Smooth muscle cell (in vitro differentiated cells): Measurements from ENCODE around the gene LNPEP. TPM values are rescaled to one million over a fixed set of nuclear protein-coding genes. Genes with fewer than 3 reads are reported as not detected.

Experiments used
- DNase-seq: peaks from one replicate; lab custom pipeline; 2025; ENCODE audit not compliant: unreplicated experiment; lab: John Stamatoyannopoulos, UW
- H2AFZ ChIP-seq: fragments of 200-600 bp; sonication (generic); 2 replicates; pipeline ENCODE4 v1.6.0; 2016; ENCODE audit warnings: antibody characterized with exemption, low read depth, mild to moderate bottlenecking
- H3F3A ChIP-seq: fragments of 200-600 bp; sonication (generic); 2 replicates; pipeline ENCODE4 v1.6.0; 2017; ENCODE audit warnings: antibody characterized with exemption, low read depth
- H3K27ac ChIP-seq: fragments of 200-600 bp; sonication (generic); 2 replicates; pipeline ENCODE4 v1.5.1; 2016; ENCODE audit warnings: low read depth, mild to moderate bottlenecking
- H3K27me3 ChIP-seq: fragments of 200-600 bp; sonication (generic); 2 replicates; pipeline ENCODE4 v1.6.1; 2016; ENCODE audit warnings: low read depth, mild to moderate bottlenecking
- H3K36me3 ChIP-seq: fragments of 200-600 bp; sonication (generic); 2 replicates; pipeline ENCODE4 v1.5.1; 2016; ENCODE audit warnings: low read depth
- H3K4me1 ChIP-seq: fragments of 200-600 bp; sonication (generic); 2 replicates; pipeline ENCODE4 v1.5.1; 2016; ENCODE audit warnings: low read depth
- H3K4me2 ChIP-seq: fragments of 200-600 bp; sonication (generic); 2 replicates; pipeline ENCODE4 v1.6.0; 2016; ENCODE audit warnings: mild to moderate bottlenecking
- H3K4me3 ChIP-seq: fragments of 200-600 bp; sonication (generic); 2 replicates; pipeline ENCODE4 v1.5.1; 2016; ENCODE audit warnings: mild to moderate bottlenecking
- H3K79me2 ChIP-seq: fragments of 200-600 bp; sonication (generic); 2 replicates; pipeline ENCODE4 v1.6.0; 2016; ENCODE audit warnings: low read depth, mild to moderate bottlenecking
- H3K9ac ChIP-seq: fragments of 200-600 bp; sonication (generic); 2 replicates; pipeline ENCODE4 v1.6.0; 2016; ENCODE audit warnings: low read depth
- H3K9me3 ChIP-seq: fragments of 200-600 bp; sonication (generic); replicated peaks from 2 replicates; pipeline ENCODE4 v1.5.1; 2016; ENCODE audit warnings: low read depth
- H4K20me1 ChIP-seq: fragments of 200-600 bp; sonication (generic); 2 replicates; pipeline ENCODE4 v1.6.0; 2016; ENCODE audit warnings: low read depth
- WGBS: methylation state at CpG from one replicate; pipeline ENCODE4 v1.1.7; 2016; ENCODE audit warnings: low lambda C conversion rate; 5-methylcytosine and 5-hydroxymethylcytosine counted together
- polyA plus RNA-seq: library from polyadenylated mRNA; unstranded; fragments of >200 nt; fragmentation: Nextera tagmentation; extraction: Ambion mirVana; gene quantifications from 2 replicates; pipeline ENCODE4 v1.2.1, GENCODE V29; 2016
- total RNA-seq: library from RNA; depleted of rRNA; stranded (reverse); fragments of >200 nt; gene quantifications from 2 replicates; pipeline ENCODE4 v1.2.3, GENCODE V29; 2014
- TF ChIP-seq, protein P1 (sequence below): fragments of 200-600 bp; sonication (generic); IDR thresholded peaks from 2 replicates; pipeline ENCODE4 v1.5.1; 2017; ENCODE audit warnings: borderline replicate concordance, mild to moderate bottlenecking, antibody characterized with exemption; ENCODE audit not compliant: insufficient read depth, poor library complexity, severe bottlenecking

LNPEP gene
- total and polyA plus RNA-seq, 2 experiments from 2014 or later: 2.3 to 24.3 TPM

DNA sequence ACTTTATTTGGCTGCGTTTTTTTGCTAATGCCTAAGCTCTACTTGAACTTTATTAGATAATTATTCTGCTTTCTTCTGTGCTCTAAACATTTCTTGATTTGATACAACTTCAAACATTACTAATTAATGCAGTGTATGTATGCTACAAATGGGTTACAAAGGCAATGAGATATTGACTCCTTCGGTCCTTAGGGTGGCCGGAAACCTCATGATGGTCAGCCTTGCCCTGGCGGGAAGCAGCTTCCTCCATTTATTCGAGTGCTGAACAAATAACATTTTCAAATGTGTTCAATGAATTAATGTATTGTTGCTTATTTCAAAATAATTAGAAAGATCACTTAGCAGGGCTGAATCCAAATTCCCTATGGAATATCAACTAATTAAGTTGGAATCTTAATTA, 3.9 kb upstream of the LNPEP start:
- Histone ChIP-seq H3K9me3 (no peaks in the 10 kb centered on the region), H4K20me1 (peaks cover 2% of the 10 kb centered on the region), H3K79me2 (peaks cover 3% of the 10 kb centered on the region), H3K4me1 (peaks cover 10% of the 10 kb centered on the region), H3F3A (peaks cover 7% of the 10 kb centered on the region), H3K36me3 (no peaks in the 10 kb centered on the region), H3K27ac (no peak overlapping the region), H3K27me3 (no peaks in the 10 kb centered on the region), H3K4me3 (no peak overlapping the region), H2AFZ (no peak overlapping the region), H3K4me2 (no peak overlapping the region), H3K9ac (no peak overlapping the region)
- no peak for DNase-seq
- WGBS: 93% methylated on average over 5 of the region's 5 CpGs
- TF ChIP-seq, protein P1, sequence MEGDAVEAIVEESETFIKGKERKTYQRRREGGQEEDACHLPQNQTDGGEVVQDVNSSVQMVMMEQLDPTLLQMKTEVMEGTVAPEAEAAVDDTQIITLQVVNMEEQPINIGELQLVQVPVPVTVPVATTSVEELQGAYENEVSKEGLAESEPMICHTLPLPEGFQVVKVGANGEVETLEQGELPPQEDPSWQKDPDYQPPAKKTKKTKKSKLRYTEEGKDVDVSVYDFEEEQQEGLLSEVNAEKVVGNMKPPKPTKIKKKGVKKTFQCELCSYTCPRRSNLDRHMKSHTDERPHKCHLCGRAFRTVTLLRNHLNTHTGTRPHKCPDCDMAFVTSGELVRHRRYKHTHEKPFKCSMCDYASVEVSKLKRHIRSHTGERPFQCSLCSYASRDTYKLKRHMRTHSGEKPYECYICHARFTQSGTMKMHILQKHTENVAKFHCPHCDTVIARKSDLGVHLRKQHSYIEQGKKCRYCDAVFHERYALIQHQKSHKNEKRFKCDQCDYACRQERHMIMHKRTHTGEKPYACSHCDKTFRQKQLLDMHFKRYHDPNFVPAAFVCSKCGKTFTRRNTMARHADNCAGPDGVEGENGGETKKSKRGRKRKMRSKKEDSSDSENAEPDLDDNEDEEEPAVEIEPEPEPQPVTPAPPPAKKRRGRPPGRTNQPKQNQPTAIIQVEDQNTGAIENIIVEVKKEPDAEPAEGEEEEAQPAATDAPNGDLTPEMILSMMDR: no peak

DNA sequence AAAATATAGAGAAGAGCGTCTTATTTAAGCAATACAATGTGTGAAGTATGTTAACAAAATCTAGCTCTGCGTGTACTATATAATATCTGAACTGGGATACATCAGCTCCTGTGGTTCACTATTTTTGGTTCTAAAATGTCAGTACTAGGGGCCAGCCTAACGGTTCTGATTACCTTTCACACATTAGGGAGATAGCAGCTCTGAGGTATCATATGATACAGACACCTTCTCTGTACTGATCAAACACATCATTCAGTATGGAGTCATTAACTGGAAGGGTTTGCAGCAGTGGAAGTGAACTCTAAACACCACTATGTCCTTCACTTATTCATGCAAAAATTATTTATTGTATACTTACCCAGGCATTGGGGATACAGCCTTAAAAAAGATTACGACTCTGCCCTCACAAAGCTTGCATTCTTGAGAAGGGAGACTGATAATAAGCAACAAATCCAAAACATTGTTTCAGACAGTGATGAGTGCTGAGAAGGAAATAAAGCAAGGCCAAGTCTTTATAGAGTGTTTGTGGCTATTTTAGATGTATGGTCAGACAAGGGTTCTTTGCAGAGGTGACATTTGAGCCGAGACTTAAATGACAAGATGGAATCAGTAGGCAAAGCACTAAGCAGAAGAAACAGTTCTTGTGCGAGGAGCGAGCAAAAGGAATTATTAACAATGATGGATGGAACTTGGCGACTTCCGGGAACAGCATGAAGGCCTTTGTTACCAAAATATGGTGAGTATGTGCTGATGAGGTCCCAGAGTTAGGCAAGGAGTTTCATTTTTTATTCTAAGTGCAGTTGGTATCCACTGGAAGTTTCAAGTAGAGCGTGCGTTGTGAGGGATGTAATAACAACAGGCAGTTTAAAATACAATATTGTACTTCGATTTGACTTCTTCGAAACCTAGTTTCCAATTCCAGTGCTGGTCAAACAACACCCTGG, 1.8 kb upstream of the LNPEP start:
- Histone ChIP-seq H3K79me2 (peaks cover 23% of the 10 kb centered on the region), H3F3A (peaks cover 7% of the 10 kb centered on the region), H3K27ac (peak overlapping the region; percentile 64), H3K4me1 (peaks cover 20% of the 10 kb centered on the region), H2AFZ (peak overlapping the region; percentile 77), H3K36me3 (no peaks in the 10 kb centered on the region), H3K9ac (peak overlapping the region; percentile 58), H4K20me1 (peaks cover 12% of the 10 kb centered on the region), H3K27me3 (no peaks in the 10 kb centered on the region), H3K4me3 (peak overlapping the region; percentile 79), H3K9me3 (no peaks in the 10 kb centered on the region), H3K4me2 (peak overlapping the region; percentile 86)
- WGBS: 26% methylated on average over 13 of the region's 13 CpGs
- TF ChIP-seq, protein P1: no peak
- no peak for DNase-seq

DNA sequence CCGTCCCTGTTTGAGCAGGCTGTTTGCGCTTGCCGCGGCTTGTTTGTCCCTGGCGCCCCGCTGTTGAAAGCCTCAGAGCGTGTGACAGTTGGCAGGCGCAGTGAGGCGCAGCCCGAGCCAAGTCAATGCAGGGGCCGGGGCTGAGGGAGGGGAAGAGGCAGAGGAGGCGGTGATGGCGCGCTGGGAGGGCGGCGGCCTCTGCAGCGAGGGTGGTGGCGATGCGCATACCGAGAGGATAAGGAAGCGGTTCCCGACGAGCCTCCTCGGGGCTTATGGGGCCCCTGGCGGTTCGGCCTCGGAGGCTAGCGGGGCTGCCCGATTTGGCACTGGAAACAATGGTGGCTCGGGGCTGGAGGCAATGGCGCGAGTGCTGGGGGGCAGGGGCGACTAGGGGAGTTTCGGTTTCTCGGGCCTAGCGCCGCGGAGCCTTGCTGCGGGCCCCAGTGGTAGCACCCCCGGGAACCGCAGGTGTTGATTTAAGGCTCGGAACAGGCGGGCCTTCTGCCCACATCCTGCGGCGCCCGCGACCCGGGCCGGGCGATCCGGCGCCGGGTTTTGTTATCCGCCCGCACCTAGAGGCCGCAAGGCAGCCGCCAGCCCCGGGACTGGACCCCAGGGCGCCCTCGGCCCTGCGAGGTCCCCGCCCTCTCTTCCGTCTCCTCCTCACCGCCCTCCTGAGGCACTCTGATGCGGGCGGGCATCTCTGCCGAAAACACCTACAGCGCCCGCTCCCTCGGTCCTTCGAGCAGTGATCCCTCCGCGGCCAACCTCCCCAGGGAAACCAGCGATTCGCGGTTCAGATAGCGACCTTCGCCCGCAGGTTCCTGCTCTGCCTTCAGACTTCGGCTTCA, 947 bp upstream of the LNPEP start:
- peak overlapping the region; percentile 64 for H3K27ac ChIP-seq
- peak overlapping the region; percentile 82 for H2AFZ ChIP-seq
- peak overlapping the region; percentile 79 for H3K4me3 ChIP-seq
- peaks cover 7% of the 10 kb centered on the region for H3F3A ChIP-seq
- H3K79me2 ChIP-seq: peaks cover 32% of the 10 kb centered on the region
- peak overlapping the region; percentile 86 for H3K4me2 ChIP-seq
- WGBS: under 1% methylated on average over 53 of the region's 80 CpGs
- H3K27me3 ChIP-seq: no peaks in the 10 kb centered on the region
- peaks cover 20% of the 10 kb centered on the region for H3K4me1 ChIP-seq
- peak overlapping the region; percentile 58 for H3K9ac ChIP-seq
- peaks cover 13% of the 10 kb centered on the region for H4K20me1 ChIP-seq
- H3K36me3 ChIP-seq: no peaks in the 10 kb centered on the region
- no peaks in the 10 kb centered on the region for H3K9me3 ChIP-seq
- peak; percentile 91 for DNase-seq
- TF ChIP-seq, protein P1: no peak
